AG08396 (cell line): ENCODE results near the gene UNCX.
"Not testable (repeated sequence)": the region's sequence is repeated elsewhere in the genome, so short reads cannot be mapped to it uniquely, and the experiment has no call there.

ENCODE experiments used
- DNase-seq: peaks from one replicate; pipeline ENCODE4 v3.0.0; 2012; ENCODE audit warnings: low spot score, mixed read lengths

UNCX gene

GRCh38 chr7:1278543-1278942 lies 45.9 kb downstream of the UNCX start:
- DNase-seq, result no peak

- DNase-seq, result no peak
These were observed 46.4 kb downstream of the UNCX start for GRCh38 chr7:1279041-1279440.

DNA sequence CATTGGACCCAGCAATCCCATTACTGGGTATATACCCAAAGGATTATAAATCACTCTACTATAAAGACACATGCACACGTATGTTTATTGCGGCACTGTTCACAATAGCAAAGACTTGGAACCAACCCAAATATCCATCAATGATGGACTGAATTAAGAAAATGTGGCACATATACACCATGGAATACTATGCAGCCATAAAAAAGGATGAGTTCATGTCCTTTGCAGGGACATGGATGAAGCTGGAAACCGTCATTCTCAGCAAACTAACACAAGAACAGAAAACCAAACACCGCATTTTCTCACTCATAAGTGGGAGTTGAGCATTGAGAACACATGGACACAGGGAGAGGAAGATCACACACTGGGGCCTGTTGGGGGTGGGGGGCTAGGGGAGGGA lies 47.2 kb downstream of the UNCX start:
- not testable (repeated sequence) for DNase-seq

DNA sequence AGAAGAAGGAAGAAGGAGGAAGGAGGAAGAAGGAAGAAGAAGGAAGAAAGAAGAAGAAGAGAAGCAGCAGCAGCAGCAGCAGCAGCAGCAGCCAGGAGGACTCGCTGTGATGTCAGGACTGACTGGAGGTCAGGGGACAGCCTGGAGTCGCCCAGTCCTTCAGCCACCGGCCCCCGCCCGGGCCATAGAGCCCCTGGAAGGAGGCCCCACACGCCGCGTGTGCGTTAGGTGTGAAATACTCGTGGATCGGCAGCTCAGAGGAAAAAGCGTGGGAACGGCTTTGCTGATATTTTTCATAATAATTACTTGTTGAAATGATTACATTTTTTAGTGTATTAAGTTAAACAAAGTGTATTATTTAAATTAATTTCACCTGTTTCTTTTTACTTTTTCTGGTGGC lies 48.4 kb downstream of the UNCX start:
- DNase-seq, result no peak

DNA sequence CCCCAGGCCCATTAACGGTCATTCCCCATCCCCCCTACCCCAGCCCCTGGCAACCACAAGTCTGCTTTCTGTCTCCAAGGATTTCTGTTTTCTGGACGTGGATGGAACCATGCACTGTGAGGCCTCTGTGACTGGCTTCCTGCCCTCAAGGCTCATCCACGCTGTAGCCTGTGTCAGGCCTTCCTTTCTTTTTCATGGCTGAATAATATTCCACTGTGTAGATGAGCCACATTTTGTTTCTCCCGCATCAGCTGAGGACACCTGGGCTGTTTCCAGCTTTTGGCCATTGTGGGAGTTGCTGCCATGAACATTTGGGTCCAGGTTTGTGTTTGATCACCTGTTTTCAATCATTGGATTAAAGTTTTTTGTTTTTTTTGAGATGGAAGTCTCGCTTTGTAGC lies 50.0 kb downstream of the UNCX start:
- DNase-seq, result no peak

DNA sequence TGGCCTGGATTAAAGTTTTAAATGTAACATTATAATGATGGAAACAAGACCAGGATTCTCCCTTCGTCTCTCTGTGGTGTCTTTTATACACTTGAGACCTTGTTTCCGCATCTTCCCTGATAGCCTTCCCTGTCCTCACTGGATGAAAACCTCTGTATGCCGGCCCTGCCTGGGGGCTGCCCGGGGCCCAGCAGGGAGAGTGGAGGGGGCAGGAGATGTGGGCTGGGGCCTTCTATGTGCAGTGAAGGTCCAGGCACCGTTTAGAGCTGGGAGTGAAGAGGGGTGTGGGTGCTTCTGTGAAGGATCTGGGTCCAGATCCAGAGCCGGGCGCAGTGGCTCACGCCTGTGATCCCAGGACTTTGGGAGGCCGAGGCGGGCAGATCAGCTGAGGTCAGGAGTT lies 50.7 kb downstream of the UNCX start:
- no peak for DNase-seq

- DNase-seq, result no peak
These were observed 51.5 kb downstream of the UNCX start for GRCh38 chr7:1283941-1284742.

DNA sequence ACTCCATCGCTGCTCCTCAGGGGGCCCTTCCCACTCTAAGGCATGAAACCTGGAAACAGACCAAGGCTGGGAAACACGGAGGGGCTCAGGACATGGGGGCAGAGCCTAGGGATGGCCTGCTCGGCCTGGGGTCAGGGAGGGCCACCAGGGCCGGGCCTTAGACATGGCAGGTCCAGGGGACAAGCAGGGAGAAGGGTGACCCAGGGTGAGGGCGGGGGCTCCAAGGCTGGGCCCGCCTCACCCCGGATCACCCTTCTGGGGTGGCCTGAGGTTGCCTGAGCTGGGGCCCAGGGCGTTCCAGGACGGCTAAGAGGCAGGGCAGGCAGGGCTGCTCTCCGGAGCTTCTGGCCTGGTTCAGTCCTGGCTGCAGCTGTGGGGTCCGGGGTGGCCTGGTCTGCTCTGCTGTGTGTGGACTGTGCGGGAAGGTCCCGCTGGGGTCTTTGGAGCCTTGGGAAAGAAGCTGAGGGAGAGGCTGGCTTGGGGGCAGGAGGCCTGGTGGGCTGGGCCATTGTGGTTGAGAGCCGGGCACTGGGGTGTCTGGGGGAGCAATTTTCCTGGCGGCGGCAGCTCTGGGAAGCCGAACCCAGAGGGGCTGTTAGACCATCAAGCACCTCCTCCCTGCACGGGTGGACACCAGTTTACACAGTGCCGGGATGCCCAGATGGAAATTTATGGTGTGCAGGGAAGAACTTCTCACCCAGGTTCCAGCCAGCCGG lies 52.2 kb downstream of the UNCX start:
- DNase-seq, result no peak

- DNase-seq, result no peak
These were observed 53.1 kb downstream of the UNCX start for GRCh38 chr7:1285556-1286301.
